Ishikawa (cell line): ENCODE results near the gene RFTN1.

Experiments used
- CEBPB ChIP-seq: IDR thresholded peaks from 2 replicates; pipeline ENCODE4 v1.6.1; 2012
- CREB1 ChIP-seq: IDR thresholded peaks from 2 replicates; pipeline ENCODE4 v1.6.1; 2012; ENCODE audit warnings: low read depth
- EGR1 ChIP-seq: IDR thresholded peaks from 2 replicates; pipeline ENCODE4 v1.6.1; 2012
- EP300 ChIP-seq: IDR thresholded peaks from 2 replicates; pipeline ENCODE4 v1.6.1; 2012; ENCODE audit warnings: borderline replicate concordance
- FOXM1 ChIP-seq: IDR thresholded peaks from 2 replicates; pipeline ENCODE4 v1.6.1; 2012; ENCODE audit warnings: low read depth, borderline replicate concordance
- NFIC ChIP-seq: IDR thresholded peaks from 2 replicates; pipeline ENCODE4 v1.6.1; 2012
- RAD21 ChIP-seq: IDR thresholded peaks from 2 replicates; pipeline ENCODE4 v1.6.1; 2012; ENCODE audit warnings: low read depth
- TAF1 ChIP-seq: IDR thresholded peaks from 2 replicates; pipeline ENCODE4 v1.6.1; 2012; ENCODE audit warnings: low read depth, mild to moderate bottlenecking
- TCF12 ChIP-seq: IDR thresholded peaks from 2 replicates; pipeline ENCODE4 v1.6.1; 2012; ENCODE audit warnings: low read depth
- TEAD4 ChIP-seq: IDR thresholded peaks from 2 replicates; pipeline ENCODE4 v1.6.1; 2012
- YY1 ChIP-seq: IDR thresholded peaks from 2 replicates; pipeline ENCODE4 v1.6.1; 2012; ENCODE audit warnings: low read depth
- ZBTB7A ChIP-seq: IDR thresholded peaks from 2 replicates; pipeline ENCODE4 v1.6.1; 2012; ENCODE audit warnings: low read depth
- TF ChIP-seq, protein P1 (sequence below): IDR thresholded peaks from 2 replicates; pipeline ENCODE4 v1.6.1; 2012; ENCODE audit warnings: low read depth, mild to moderate bottlenecking
- TF ChIP-seq, protein P2 (sequence below): IDR thresholded peaks from 2 replicates; pipeline ENCODE4 v1.6.1; 2012
- TF ChIP-seq, protein P3 (sequence below): IDR thresholded peaks from 2 replicates; pipeline ENCODE4 v1.6.1; 2012

Gene RFTN1

DNA sequence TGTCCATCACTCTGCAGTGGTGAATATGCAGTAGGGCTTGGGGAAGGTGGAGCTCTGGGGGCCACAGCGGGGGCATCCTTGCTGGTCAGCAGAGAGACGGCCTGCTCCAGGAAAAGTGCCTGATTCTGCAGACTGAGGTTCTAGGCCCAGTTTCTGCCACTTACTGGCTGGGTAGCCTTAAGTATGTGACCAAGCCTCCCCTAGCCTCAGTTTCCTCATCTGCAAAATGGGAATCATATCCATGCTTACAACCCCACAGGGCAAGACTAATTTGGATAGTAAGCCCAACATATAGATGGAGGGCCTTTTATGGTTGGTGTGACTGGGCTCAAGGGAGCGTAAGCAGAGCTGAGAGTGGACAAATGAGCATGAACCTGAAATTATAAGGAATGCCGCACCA is 187.6 kb downstream of the RFTN1 start:
- TF ChIP-seq TCF12 (no peak), TEAD4 (no peak), CEBPB (no peak), FOXM1 (no peak), YY1 (no peak), TAF1 (no peak), CREB1 (no peak), RAD21 (no peak), NFIC (no peak), ZBTB7A (no peak)
- TF ChIP-seq, protein P1, sequence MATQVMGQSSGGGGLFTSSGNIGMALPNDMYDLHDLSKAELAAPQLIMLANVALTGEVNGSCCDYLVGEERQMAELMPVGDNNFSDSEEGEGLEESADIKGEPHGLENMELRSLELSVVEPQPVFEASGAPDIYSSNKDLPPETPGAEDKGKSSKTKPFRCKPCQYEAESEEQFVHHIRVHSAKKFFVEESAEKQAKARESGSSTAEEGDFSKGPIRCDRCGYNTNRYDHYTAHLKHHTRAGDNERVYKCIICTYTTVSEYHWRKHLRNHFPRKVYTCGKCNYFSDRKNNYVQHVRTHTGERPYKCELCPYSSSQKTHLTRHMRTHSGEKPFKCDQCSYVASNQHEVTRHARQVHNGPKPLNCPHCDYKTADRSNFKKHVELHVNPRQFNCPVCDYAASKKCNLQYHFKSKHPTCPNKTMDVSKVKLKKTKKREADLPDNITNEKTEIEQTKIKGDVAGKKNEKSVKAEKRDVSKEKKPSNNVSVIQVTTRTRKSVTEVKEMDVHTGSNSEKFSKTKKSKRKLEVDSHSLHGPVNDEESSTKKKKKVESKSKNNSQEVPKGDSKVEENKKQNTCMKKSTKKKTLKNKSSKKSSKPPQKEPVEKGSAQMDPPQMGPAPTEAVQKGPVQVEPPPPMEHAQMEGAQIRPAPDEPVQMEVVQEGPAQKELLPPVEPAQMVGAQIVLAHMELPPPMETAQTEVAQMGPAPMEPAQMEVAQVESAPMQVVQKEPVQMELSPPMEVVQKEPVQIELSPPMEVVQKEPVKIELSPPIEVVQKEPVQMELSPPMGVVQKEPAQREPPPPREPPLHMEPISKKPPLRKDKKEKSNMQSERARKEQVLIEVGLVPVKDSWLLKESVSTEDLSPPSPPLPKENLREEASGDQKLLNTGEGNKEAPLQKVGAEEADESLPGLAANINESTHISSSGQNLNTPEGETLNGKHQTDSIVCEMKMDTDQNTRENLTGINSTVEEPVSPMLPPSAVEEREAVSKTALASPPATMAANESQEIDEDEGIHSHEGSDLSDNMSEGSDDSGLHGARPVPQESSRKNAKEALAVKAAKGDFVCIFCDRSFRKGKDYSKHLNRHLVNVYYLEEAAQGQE: no peak

DNA sequence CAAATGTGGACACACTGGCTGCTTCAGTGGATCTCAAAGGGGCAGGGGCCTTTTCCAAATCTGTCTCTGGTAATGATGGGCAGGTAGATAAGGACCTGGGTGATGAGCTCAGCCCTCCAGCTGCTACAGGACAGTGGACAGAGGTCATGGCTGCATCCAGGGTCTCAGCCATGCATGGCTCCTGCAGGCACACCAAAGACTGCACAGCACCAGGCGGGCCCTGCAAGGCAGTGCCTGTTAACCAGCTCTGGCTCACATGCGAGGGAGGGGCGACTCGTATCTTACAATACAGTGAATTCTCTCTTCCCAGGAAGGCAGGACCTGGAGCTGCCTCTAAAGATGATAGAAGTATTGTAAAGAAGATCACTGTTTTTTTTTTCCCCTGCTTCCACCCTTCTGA is 189.8 kb downstream of the RFTN1 start:
- TF ChIP-seq, protein P2, sequence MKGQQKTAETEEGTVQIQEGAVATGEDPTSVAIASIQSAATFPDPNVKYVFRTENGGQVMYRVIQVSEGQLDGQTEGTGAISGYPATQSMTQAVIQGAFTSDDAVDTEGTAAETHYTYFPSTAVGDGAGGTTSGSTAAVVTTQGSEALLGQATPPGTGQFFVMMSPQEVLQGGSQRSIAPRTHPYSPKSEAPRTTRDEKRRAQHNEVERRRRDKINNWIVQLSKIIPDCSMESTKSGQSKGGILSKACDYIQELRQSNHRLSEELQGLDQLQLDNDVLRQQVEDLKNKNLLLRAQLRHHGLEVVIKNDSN: no peak
- TF ChIP-seq, protein P3, sequence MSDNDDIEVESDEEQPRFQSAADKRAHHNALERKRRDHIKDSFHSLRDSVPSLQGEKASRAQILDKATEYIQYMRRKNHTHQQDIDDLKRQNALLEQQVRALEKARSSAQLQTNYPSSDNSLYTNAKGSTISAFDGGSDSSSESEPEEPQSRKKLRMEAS: no peak
- no peak for TF ChIP-seq EGR1
- no peak for TF ChIP-seq YY1
- no peak for TF ChIP-seq TEAD4
- TF ChIP-seq CREB1: no peak
- no peak for TF ChIP-seq TAF1
- TF ChIP-seq, protein P1: no peak
- TF ChIP-seq TCF12: no peak
- no peak for TF ChIP-seq FOXM1
- no peak for TF ChIP-seq NFIC
- no peak for TF ChIP-seq CEBPB
- TF ChIP-seq ZBTB7A: no peak
- TF ChIP-seq EP300: no peak
- TF ChIP-seq RAD21: no peak

DNA sequence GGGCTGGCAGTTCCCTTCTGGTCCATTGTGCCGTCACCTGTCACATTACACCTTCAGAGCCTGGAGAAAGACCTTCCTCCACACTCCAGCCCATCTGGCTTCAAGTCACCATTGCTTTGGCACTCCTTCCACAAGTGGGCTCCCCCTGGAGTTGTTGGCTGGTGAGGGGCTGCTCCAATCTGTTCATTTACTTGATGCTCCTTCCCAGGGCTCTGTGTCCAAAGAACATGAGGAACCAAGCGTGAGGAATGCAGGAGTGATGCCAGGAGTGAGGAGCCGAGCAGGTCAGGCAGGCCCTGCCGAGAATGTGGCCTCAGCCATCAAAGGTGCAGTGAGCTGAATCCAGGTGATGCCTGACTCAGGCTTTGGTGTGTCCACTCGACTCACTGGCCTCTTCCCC is 191.3 kb downstream of the RFTN1 start:
- no peak for TF ChIP-seq TCF12
- TF ChIP-seq TEAD4: peak; percentile 79
- TF ChIP-seq NFIC: peak; percentile 64
- no peak for TF ChIP-seq CREB1
- TF ChIP-seq EP300: no peak
- TF ChIP-seq, protein P2: no peak
- no peak for TF ChIP-seq ZBTB7A
- TF ChIP-seq FOXM1: no peak
- no peak for TF ChIP-seq RAD21

DNA sequence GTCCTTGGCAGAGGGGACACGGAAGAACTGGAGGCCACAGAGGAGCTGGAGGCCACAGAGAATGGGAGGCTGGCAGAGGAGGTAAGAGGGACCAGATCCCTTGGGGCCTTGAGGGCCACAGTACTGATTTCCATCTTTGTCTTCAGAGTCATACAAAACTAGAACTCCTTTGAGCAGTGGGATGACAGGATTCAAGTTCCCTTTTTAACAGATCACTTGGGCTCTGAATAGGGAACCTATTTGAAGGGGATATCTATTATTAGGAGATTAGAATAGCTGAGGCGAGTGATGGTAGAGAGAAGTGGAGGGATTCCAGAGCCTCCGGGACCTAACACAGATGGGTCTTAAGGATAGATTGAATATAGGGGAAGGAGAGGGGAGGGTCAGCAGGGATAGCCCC is 192.8 kb downstream of the RFTN1 start:
- TF ChIP-seq TAF1 (no peak), NFIC (no peak), TCF12 (no peak), ZBTB7A (no peak), FOXM1 (no peak), TEAD4 (no peak), EGR1 (no peak), EP300 (no peak), YY1 (no peak), CREB1 (no peak), CEBPB (no peak), RAD21 (no peak)
- TF ChIP-seq, protein P2: no peak
- TF ChIP-seq, protein P1: no peak
- TF ChIP-seq, protein P3: no peak
